Right atrium auricular region (tissue), 2 donors: ENCODE data around the gene CCM2L. TPM values are rescaled to one million over a fixed set of nuclear protein-coding genes. Genes with fewer than 3 reads are reported as not detected.
A peak's percentile ranks its signal among the peaks of the same experiment; 100 is the strongest.

ENCODE experiments used
- DNase-seq: peaks from one replicate; pipeline ENCODE4 v3.0.0-alpha.2; 2019; ENCODE audit warnings: low spot score
- H3K27ac ChIP-seq, 2 donors: fragments of 200-600 bp; sonication (generic); 1 replicate in 1 of 2; 2 replicates in 1 of 2; pipeline ENCODE4 v1.5.1; 2016 to 2019
- H3K27me3 ChIP-seq, 2 donors: fragments of 200-600 bp; sonication (generic); one replicate each; pipeline versions ENCODE4 v1.5.1 to v1.6.0; 2017 to 2019
- H3K36me3 ChIP-seq: fragments of 200-600 bp; sonication (generic); one replicate; pipeline ENCODE4 v1.5.1; 2016
- H3K4me1 ChIP-seq, 2 donors: fragments of 200-600 bp; sonication (generic); one replicate each; pipeline versions ENCODE4 v1.5.1 to v1.6.0; 2017 to 2019
- H3K4me3 ChIP-seq, 2 donors: fragments of 200-600 bp; sonication (generic); 1 replicate in 1 of 2; 2 replicates in 1 of 2; pipeline ENCODE4 v1.5.1; 2017 to 2019; ENCODE audit warnings: mild to moderate bottlenecking in 1 of 2, moderate library complexity in 1 of 2
- H3K9me3 ChIP-seq, 2 donors: fragments of 200-600 bp; sonication (generic); one replicate each; pipeline ENCODE4 v1.5.1; 2019
- total RNA-seq, 2 donors: library from RNA; depleted of rRNA; stranded (reverse); fragments of >200 nt; gene quantifications; one replicate each; pipeline ENCODE4 v1.1.0, GENCODE V29; 2016
- TF ChIP-seq, protein P1 (sequence below), 2 donors: fragments of 200-600 bp; sonication (generic); IDR thresholded peaks; one replicate each; pipeline ENCODE4 v1.5.1; 2019; ENCODE audit warnings: antibody characterized with exemption in 2 of 2

Gene CCM2L
- total RNA-seq, result 1 to 10 TPM; 6.0 to 8.1 TPM

DNA sequence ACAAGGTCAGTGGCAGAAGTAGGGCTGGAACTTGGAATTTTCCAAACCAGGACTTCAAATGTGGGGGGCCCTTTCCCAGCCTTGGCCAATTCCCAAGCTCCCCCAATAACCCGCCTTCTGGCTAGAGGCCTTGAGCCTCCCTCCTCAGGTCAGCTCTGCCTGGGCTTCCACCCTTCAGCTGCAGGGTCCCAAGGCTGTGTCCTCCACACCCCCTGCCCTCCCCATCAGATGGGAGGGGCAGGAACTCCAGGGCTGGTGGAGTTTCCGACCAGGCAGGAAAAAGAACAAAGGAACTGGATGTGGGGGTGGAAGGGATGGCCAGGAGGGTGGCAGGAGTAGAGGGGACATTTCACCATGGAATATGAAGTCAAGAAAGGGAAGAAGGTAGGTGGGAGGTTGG is at the start of gene CCM2L:
Gene CCM2L (plus strand): TSS at position 338 of the 400 bp plus-strand sequence. CDS start 17 bp downstream, at position 355.
- peak within 1 kb of the TSS; percentile 31 to 45 for H3K4me3 ChIP-seq
- TF ChIP-seq, protein P1, sequence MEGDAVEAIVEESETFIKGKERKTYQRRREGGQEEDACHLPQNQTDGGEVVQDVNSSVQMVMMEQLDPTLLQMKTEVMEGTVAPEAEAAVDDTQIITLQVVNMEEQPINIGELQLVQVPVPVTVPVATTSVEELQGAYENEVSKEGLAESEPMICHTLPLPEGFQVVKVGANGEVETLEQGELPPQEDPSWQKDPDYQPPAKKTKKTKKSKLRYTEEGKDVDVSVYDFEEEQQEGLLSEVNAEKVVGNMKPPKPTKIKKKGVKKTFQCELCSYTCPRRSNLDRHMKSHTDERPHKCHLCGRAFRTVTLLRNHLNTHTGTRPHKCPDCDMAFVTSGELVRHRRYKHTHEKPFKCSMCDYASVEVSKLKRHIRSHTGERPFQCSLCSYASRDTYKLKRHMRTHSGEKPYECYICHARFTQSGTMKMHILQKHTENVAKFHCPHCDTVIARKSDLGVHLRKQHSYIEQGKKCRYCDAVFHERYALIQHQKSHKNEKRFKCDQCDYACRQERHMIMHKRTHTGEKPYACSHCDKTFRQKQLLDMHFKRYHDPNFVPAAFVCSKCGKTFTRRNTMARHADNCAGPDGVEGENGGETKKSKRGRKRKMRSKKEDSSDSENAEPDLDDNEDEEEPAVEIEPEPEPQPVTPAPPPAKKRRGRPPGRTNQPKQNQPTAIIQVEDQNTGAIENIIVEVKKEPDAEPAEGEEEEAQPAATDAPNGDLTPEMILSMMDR (IDR thresholded peaks at IDR 0.05), result no peak
- H3K36me3 ChIP-seq, result no peaks in the 10 kb centered on the region
- no peaks in the 10 kb centered on the region for H3K9me3 ChIP-seq
- H3K27ac ChIP-seq, result peak within 1 kb of the TSS; percentile 16 to 61
- H3K4me1 ChIP-seq, result peaks cover 0 to 29% of the 10 kb centered on the region in 2 donors
- no peak for DNase-seq
- H3K27me3 ChIP-seq, result no peaks in the 10 kb centered on the region

GRCh38 chr20:31962761-31963160 is 47.5 kb upstream of the CCM2L start:
- no peak for DNase-seq
- peaks cover 0 to 9% of the 10 kb centered on the region in 2 donors for H3K27me3 ChIP-seq
- no peaks in the 10 kb centered on the region for H3K9me3 ChIP-seq
- H3K27ac ChIP-seq, result no peak overlapping the region
- TF ChIP-seq, protein P1 (IDR thresholded peaks at IDR 0.05), result no peak
- H3K36me3 ChIP-seq, result no peaks in the 10 kb centered on the region
- H3K4me1 ChIP-seq, result peaks cover 0 to 1% of the 10 kb centered on the region in 2 donors
- no peak overlapping the region for H3K4me3 ChIP-seq

DNA sequence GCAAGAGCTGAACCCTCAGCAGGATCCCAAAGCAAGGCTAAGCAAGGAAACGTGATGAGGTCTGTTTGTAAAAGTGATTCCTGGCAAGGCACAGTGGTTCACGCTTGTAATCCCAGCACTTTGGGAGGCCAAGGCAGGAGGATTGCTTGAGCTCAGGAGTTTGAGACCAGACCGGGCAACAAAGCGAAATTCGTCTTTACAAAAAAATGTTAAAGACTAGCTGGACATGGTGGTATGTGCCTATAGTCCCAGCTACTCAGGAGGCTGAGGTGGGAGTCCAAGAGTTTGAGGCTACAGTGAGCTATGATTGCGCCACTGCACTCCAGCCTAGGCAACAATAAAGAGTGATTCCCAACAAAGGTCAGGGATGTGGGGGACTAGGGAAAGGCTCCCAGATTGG is 46.3 kb upstream of the CCM2L start:
- TF ChIP-seq, protein P1 (IDR thresholded peaks at IDR 0.05), result no peak
- peaks cover 0 to 10% of the 10 kb centered on the region in 2 donors for H3K27me3 ChIP-seq

DNA sequence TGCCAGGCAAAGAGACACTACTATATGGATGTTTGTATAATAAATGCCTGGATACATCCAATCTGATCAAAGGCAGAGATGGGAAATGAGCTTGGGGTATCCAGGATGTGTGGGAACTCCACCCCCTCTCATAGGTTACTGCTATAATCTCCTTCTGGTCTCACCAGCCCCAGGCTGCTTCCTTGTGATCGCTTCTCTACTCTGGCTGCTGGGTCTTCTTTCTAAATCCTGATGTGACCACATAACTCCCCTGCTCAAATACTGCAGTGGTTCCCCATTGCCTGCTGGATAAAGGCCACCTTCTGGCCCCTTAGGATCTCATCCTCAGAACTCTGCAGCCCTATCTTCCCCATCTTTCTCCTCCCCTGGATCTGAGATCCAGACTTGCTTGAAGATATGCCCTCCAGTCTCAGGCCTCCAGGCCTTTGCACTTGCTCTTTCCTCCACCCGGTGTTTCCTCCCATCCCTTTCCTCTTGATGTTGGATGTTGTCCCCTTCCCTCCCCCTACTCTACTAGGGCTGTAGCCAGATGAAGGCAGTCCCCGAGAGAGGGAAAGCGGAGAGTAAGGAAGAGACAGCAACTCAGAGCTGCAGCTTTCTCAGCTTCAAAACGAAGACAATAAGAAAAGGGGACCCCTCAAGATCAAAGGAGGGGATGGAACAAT is 43.1 kb upstream of the CCM2L start:
- Histone ChIP-seq H3K4me3 (no peak overlapping the region), H3K27me3 (peaks cover 0 to 10% of the 10 kb centered on the region in 2 donors), H3K4me1 (peaks cover 0 to 8% of the 10 kb centered on the region in 2 donors), H3K9me3 (no peaks in the 10 kb centered on the region), H3K27ac (no peak overlapping the region), H3K36me3 (no peaks in the 10 kb centered on the region)
- no peak for DNase-seq
- TF ChIP-seq, protein P1 (IDR thresholded peaks at IDR 0.05), result no peak

More for the DNA sequence above, 46.3 kb upstream of the CCM2L start:
- Histone ChIP-seq H3K4me1 (peaks cover 0 to 8% of the 10 kb centered on the region in 2 donors), H3K27ac (no peak overlapping the region), H3K36me3 (no peaks in the 10 kb centered on the region), H3K9me3 (no peaks in the 10 kb centered on the region), H3K4me3 (no peak overlapping the region)
- no peak for DNase-seq

- peaks cover 0 to 8% of the 10 kb centered on the region in 2 donors for H3K4me1 ChIP-seq
- DNase-seq, result no peak
- peak within 1 kb of the TSS in 1 of 2 donors; percentile 17 for H3K4me3 ChIP-seq
- TF ChIP-seq, protein P1 (IDR thresholded peaks at IDR 0.05), result no peak
- H3K9me3 ChIP-seq, result no peaks in the 10 kb centered on the region
- no peaks in the 10 kb centered on the region for H3K36me3 ChIP-seq
- peaks cover 0 to 10% of the 10 kb centered on the region in 2 donors for H3K27me3 ChIP-seq
- no peak within 1 kb of the TSS for H3K27ac ChIP-seq
Observed at GRCh38 chr20:31967830-31968249, 42.4 kb upstream of the CCM2L start, which contains the start of gene XKR7. Gene XKR7, plus strand, starts transcription at chr20:31968151. Its CDS starts 25 bp downstream, at chr20:31968176.
